ENCODE measurements around the gene STK24. TPM values are rescaled to one million over a fixed set of nuclear protein-coding genes. Genes with fewer than 3 reads are reported as not detected.

STK24 gene
- polyA plus RNA-seq, 1 of the 3 experiments (the other 2 are of a cell fraction) = 30.5 TPM

- Histone ChIP-seq H4K20me1 (ENCODE audit: insufficient read depth) (no peaks in the 10 kb centered on the region), H3F3A (replicated peaks; ENCODE audit: insufficient read depth) (no peaks in the 10 kb centered on the region), H3K9ac (no peak overlapping the region), H3K4me2 (no peak overlapping the region), H2AFZ (ENCODE audit: low read depth) (no peak overlapping the region), H3K9me3 (no peaks in the 10 kb centered on the region), H3K27me3 (ENCODE audit: insufficient read depth) (no peaks in the 10 kb centered on the region), H3K36me3 (replicated peaks in 1 of 2; ENCODE audit: control insufficient read depth in 1 of 2, insufficient read depth in 2 of 2, low read length in 1 of 2) (peaks cover 4 to 8% of the 10 kb centered on the region in 2 experiments), H3K27ac (ENCODE audit: low read depth in 2 of 2, low read length in 1 of 2) (no peak overlapping the region), H3K4me1 (ENCODE audit: control insufficient read depth in 1 of 2, insufficient read depth in 2 of 2, low read depth in 1 of 2, low read length in 1 of 2) (no peaks in the 10 kb centered on the region), H3K9me2 (no peaks in the 10 kb centered on the region), H3K4me3 (ENCODE audit: low read depth in 2 of 2, low read length in 1 of 2) (no peak overlapping the region), H3K79me2 (ENCODE audit: insufficient read depth) (no peaks in the 10 kb centered on the region)
- ChIA-PET CTCF (interaction anchor here (0.7 to 2.0 kb wide), 5 partner anchors 9 to 566 kb away, joined by 3 to 8 read pairs (median 6); no protein-coding TSS in a partner anchor), POLR2A (no interaction called here)
- TF ChIP-seq MXI1 (IDR thresholded peaks at IDR 0.05; ENCODE audit: low read depth, low read length) = no peak
- no peak for TF ChIP-seq MEF2A (IDR thresholded peaks at IDR 0.05; ENCODE audit: borderline replicate concordance, low read depth)
- DNase-seq = no peak
- WGBS (ENCODE audit: low lambda C conversion rate) = 92% methylated on average over 9 of the region's 9 CpGs
These were observed 154.9 kb downstream of the STK24 start for GRCh38 chr13:98422046-98422445.

GRCh38 chr13:98420554-98421175 lies 156.2 kb downstream of the STK24 start:
- CTCF ChIA-PET = interaction anchor here (1.0 to 2.0 kb wide), 3 partner anchors 11 to 564 kb away, joined by 3 to 8 read pairs (median 4); no protein-coding TSS in a partner anchor
- POLR2A ChIA-PET = no interaction called here
- no peaks in the 10 kb centered on the region for H3K9me2 ChIP-seq
- no peak for DNase-seq
- H3K27ac ChIP-seq (ENCODE audit: low read depth in 2 of 2, low read length in 1 of 2) = no peak overlapping the region
- H3F3A ChIP-seq (replicated peaks; ENCODE audit: insufficient read depth) = no peaks in the 10 kb centered on the region
- TF ChIP-seq SIN3A (IDR thresholded peaks at IDR 0.05; ENCODE audit: borderline replicate concordance, low read depth, low read length) (no peak), MEF2A (IDR thresholded peaks at IDR 0.05; ENCODE audit: borderline replicate concordance, low read depth) (no peak), YY1 (IDR thresholded peaks at IDR 0.05; ENCODE audit: low read depth) (no peak), GABPA (IDR thresholded peaks at IDR 0.05; ENCODE audit: low read depth) (no peak), EZH2phosphoT487 (IDR thresholded peaks at IDR 0.05; ENCODE audit: borderline replicate concordance, low read depth) (no peak), FOSL2 (IDR thresholded peaks at IDR 0.05; ENCODE audit: borderline replicate concordance, low read depth) (no peak), TEAD4 (IDR thresholded peaks at IDR 0.05; ENCODE audit: borderline replicate concordance, insufficient read depth) (no peak)
- H3K4me2 ChIP-seq = no peak overlapping the region
- WGBS (ENCODE audit: low lambda C conversion rate) = 97% methylated on average over 6 of the region's 6 CpGs
- no peaks in the 10 kb centered on the region for H4K20me1 ChIP-seq (ENCODE audit: insufficient read depth)
- H3K36me3 ChIP-seq (replicated peaks in 1 of 2; ENCODE audit: control insufficient read depth in 1 of 2, insufficient read depth in 2 of 2, low read length in 1 of 2) = peaks cover 5 to 17% of the 10 kb centered on the region in 2 experiments
- H3K4me1 ChIP-seq (ENCODE audit: control insufficient read depth in 1 of 2, insufficient read depth in 2 of 2, low read depth in 1 of 2, low read length in 1 of 2) = no peaks in the 10 kb centered on the region
- no peak overlapping the region for H2AFZ ChIP-seq (ENCODE audit: low read depth)
- H3K9ac ChIP-seq = no peak overlapping the region
- H3K27me3 ChIP-seq (ENCODE audit: insufficient read depth) = no peaks in the 10 kb centered on the region
- H3K79me2 ChIP-seq (ENCODE audit: insufficient read depth) = no peaks in the 10 kb centered on the region
- no peaks in the 10 kb centered on the region for H3K9me3 ChIP-seq
- no peak overlapping the region for H3K4me3 ChIP-seq (ENCODE audit: low read depth in 2 of 2, low read length in 1 of 2)

- Histone ChIP-seq H3K9me3 (no peaks in the 10 kb centered on the region), H4K20me1 (ENCODE audit: insufficient read depth) (no peaks in the 10 kb centered on the region), H3K4me2 (no peak overlapping the region), H3K27me3 (ENCODE audit: insufficient read depth) (no peaks in the 10 kb centered on the region), H3K79me2 (ENCODE audit: insufficient read depth) (no peaks in the 10 kb centered on the region), H2AFZ (ENCODE audit: low read depth) (no peak overlapping the region), H3K9ac (no peak overlapping the region), H3K4me3 (ENCODE audit: low read depth in 2 of 2, low read length in 1 of 2) (no peak overlapping the region), H3K9me2 (no peaks in the 10 kb centered on the region), H3F3A (replicated peaks; ENCODE audit: insufficient read depth) (no peaks in the 10 kb centered on the region), H3K4me1 (ENCODE audit: control insufficient read depth in 1 of 2, insufficient read depth in 2 of 2, low read depth in 1 of 2, low read length in 1 of 2) (no peaks in the 10 kb centered on the region), H3K27ac (ENCODE audit: low read depth in 2 of 2, low read length in 1 of 2) (no peak overlapping the region), H3K36me3 (replicated peaks in 1 of 2; ENCODE audit: control insufficient read depth in 1 of 2, insufficient read depth in 2 of 2, low read length in 1 of 2) (peaks cover 12 to 23% of the 10 kb centered on the region in 2 experiments)
- CTCF ChIA-PET = interaction anchor here (1.2 kb wide), 1 partner anchor 564 kb away, joined by 4 read pairs; no protein-coding TSS in a partner anchor
- TF ChIP-seq MEF2A (IDR thresholded peaks at IDR 0.05; ENCODE audit: borderline replicate concordance, low read depth) (no peak), IRF3 (IDR thresholded peaks at IDR 0.05; ENCODE audit: low read depth, low read length) (no peak), RCOR1 (IDR thresholded peaks at IDR 0.05; ENCODE audit: low read length) (no peak), POLR2AphosphoS5 (IDR thresholded peaks at IDR 0.05; ENCODE audit: low read depth, low read length) (no peak), NRF1 (IDR thresholded peaks at IDR 0.05; ENCODE audit: low read depth, low read length) (no peak)
- POLR2A ChIA-PET = no interaction called here
- 96% methylated on average over 14 of the region's 14 CpGs for WGBS (ENCODE audit: low lambda C conversion rate)
- DNase-seq = no peak
These were observed 156.9 kb downstream of the STK24 start for GRCh38 chr13:98419786-98420553.
